Aorta (tissue), 5 donors: ENCODE data around the gene THAP5. TPM values are rescaled to one million over a fixed set of nuclear protein-coding genes. Genes with fewer than 3 reads are reported as not detected.
"Not testable (repeated sequence)": the region's sequence is repeated elsewhere in the genome, so short reads cannot be mapped to it uniquely, and the experiment has no call there.

ENCODE experiments used
- ATAC-seq: fragments of 200-7000 bp; cut with Tn5 transposase; one replicate; pipeline ENCODE4 v1.9.1; 2022; ENCODE audit warnings: moderate library complexity; ENCODE audit not compliant: low FRiP score
- DNase-seq, 2 donors: peaks; one replicate each; pipeline ENCODE4 v3.0.0-alpha.2; 2020
- H3K27ac ChIP-seq, 2 donors: one replicate each; pipeline ENCODE4 v1.5.1; 2013; ENCODE audit warnings: low read length in 2 of 2, mild to moderate bottlenecking in 2 of 2, moderate library complexity in 2 of 2, control low read depth in 1 of 2, inconsistent platforms in 1 of 2, low read depth in 1 of 2
- H3K27me3 ChIP-seq, 2 donors: one replicate each; pipeline ENCODE4 v1.6.1; 2013; ENCODE audit warnings: control low read depth in 1 of 2, low read length in 1 of 2, mild to moderate bottlenecking in 1 of 2, moderate library complexity in 1 of 2; ENCODE audit not compliant: insufficient read depth in 2 of 2, control insufficient read depth in 1 of 2
- H3K36me3 ChIP-seq, 2 donors: one replicate each; pipeline ENCODE4 v1.6.1; 2013; ENCODE audit warnings: control low read depth in 1 of 2, low read length in 1 of 2, mild to moderate bottlenecking in 1 of 2; ENCODE audit not compliant: insufficient read depth in 2 of 2, control insufficient read depth in 1 of 2
- H3K4me1 ChIP-seq, 2 donors: one replicate each; pipeline ENCODE4 v1.6.1; 2013; ENCODE audit warnings: low read length in 2 of 2, control low read depth in 1 of 2, mild to moderate bottlenecking in 1 of 2, moderate library complexity in 1 of 2; ENCODE audit not compliant: insufficient read depth in 2 of 2, control insufficient read depth in 1 of 2
- H3K4me3 ChIP-seq, 2 donors: one replicate each; pipeline ENCODE4 v1.5.1; 2013; ENCODE audit warnings: low read length in 2 of 2, control low read depth in 1 of 2, mild to moderate bottlenecking in 1 of 2
- H3K9me3 ChIP-seq: one replicate; pipeline ENCODE4 v1.6.1; 2013; ENCODE audit warnings: mild to moderate bottlenecking, low read length; ENCODE audit not compliant: control insufficient read depth
- WGBS, 2 donors: extraction: QIAGEN DNeasy Blood & Tissue Kit; methylation state at CpG; one replicate each; pipeline ENCODE4 v1.1.7; 2013; 5-methylcytosine and 5-hydroxymethylcytosine counted together
- intact Hi-C, 2 donors: fragments of 100-400 bp; cut with DNase I; formaldehyde crosslinking; loops; one replicate each; pipeline versions ENCODE4 v1.14.2 to v1.15.0; 2022
- polyA plus RNA-seq, 2 donors: library from polyadenylated mRNA; stranded (reverse); fragments of 200-250 nt; gene quantifications; one replicate each; pipeline ENCODE4 v1.2.3, GENCODE V29; 2013
- total RNA-seq, 2 donors: library from RNA; stranded (reverse); fragmentation: NEBNext Ultra II Directional; extraction: Animal tissue kit (Norgen Biotek cat#: 25700); gene quantifications; one replicate each; pipeline ENCODE4 v1.2.1, GENCODE V29; 2021
- donor health status: healthy with polysubstance abuse.
- donor health status: Bipolar disorder and iron deficiency.
- donor health status: DM: no; HTN: no; CAD: no.
- donor health status: DM: no; HTN: no; CAD: no.
- donor health status: DM: yes; HTN: yes; CAD: no.

Gene THAP5
- total and polyA plus RNA-seq, 4 donors, result 13.0 to 27.4 (median 20.2) TPM

GRCh38 chr7:108556665-108557064, 12.8 kb downstream of the THAP5 start:
- ATAC-seq, H3K9me3 ChIP-seq, intact Hi-C loops: not testable (repeated sequence)

GRCh38 chr7:108548141-108548896, 21.2 kb downstream of the THAP5 start:
- H3K36me3 ChIP-seq, H3K4me1 ChIP-seq, intact Hi-C loops, H3K27ac ChIP-seq, DNase-seq, ATAC-seq, H3K27me3 ChIP-seq, H3K4me3 ChIP-seq, H3K9me3 ChIP-seq: not testable (repeated sequence)
- whole genome bisulfite sequencing, 2 donors, result 83 to 86% methylated on average over 2 of the region's 2 CpGs

More at GRCh38 chr7:108556665-108557064, 12.8 kb downstream of the THAP5 start:
- H3K4me1 ChIP-seq, H3K36me3 ChIP-seq, H3K27me3 ChIP-seq, H3K4me3 ChIP-seq, H3K27ac ChIP-seq, DNase-seq: not testable (repeated sequence)

GRCh38 chr7:108541478-108541877, 28.0 kb downstream of the THAP5 start:
- Histone ChIP-seq H3K4me1 (no peaks in the 10 kb centered on the region), H3K27ac (no peak overlapping the region), H3K4me3 (no peak overlapping the region), H3K27me3 (no peaks in the 10 kb centered on the region), H3K36me3 (no peaks in the 10 kb centered on the region), H3K9me3 (no peaks in the 10 kb centered on the region)
- WGBS, 2 donors, result 61 to 64% methylated on average over 2 of the region's 2 CpGs
- no peak for ATAC-seq
- no peak for DNase-seq
- intact Hi-C loops, result no loop called here

GRCh38 chr7:108538685-108539084, 30.8 kb downstream of the THAP5 start:
- ATAC-seq, H3K4me1 ChIP-seq, H3K36me3 ChIP-seq, H3K27me3 ChIP-seq, DNase-seq, H3K27ac ChIP-seq, H3K9me3 ChIP-seq, H3K4me3 ChIP-seq, intact Hi-C loops: not testable (repeated sequence)
- 89 to 91% methylated on average over 4 of the region's 4 CpGs for WGBS, 2 donors

GRCh38 chr7:108538236-108538635, 31.3 kb downstream of the THAP5 start:
- ATAC-seq, H3K27ac ChIP-seq, H3K4me1 ChIP-seq, H3K27me3 ChIP-seq, intact Hi-C loops, DNase-seq, H3K4me3 ChIP-seq, H3K36me3 ChIP-seq, H3K9me3 ChIP-seq: not testable (repeated sequence)
- 76 to 84% methylated on average over 2 of the region's 2 CpGs for WGBS, 2 donors

GRCh38 chr7:108537229-108537628, 32.3 kb downstream of the THAP5 start:
- intact Hi-C loops, result no loop called here
- Histone ChIP-seq H3K4me1 (no peaks in the 10 kb centered on the region), H3K27me3 (no peaks in the 10 kb centered on the region), H3K36me3 (no peaks in the 10 kb centered on the region), H3K9me3 (no peaks in the 10 kb centered on the region), H3K4me3 (no peak overlapping the region), H3K27ac (no peak overlapping the region)
- DNase-seq (no peak), ATAC-seq (no peak)
- WGBS, 2 donors, result 76 to 81% methylated on average over 2 of the region's 2 CpGs

- H3K9me3 ChIP-seq, result no peaks in the 10 kb centered on the region
- 63 to 78% methylated on average over 1 of the region's 1 CpG for WGBS, 2 donors
- intact Hi-C loops, result no loop called here
Measured at GRCh38 chr7:108535744-108536143, 33.8 kb downstream of the THAP5 start.

GRCh38 chr7:108535257-108535656, 34.2 kb downstream of the THAP5 start:
- Histone ChIP-seq H3K27ac (no peak overlapping the region), H3K4me3 (no peak overlapping the region), H3K27me3 (no peaks in the 10 kb centered on the region), H3K9me3 (no peaks in the 10 kb centered on the region), H3K36me3 (no peaks in the 10 kb centered on the region), H3K4me1 (no peaks in the 10 kb centered on the region)
- ATAC-seq, result no peak
- intact Hi-C loops, result no loop called here
- no peak for DNase-seq
- WGBS, 2 donors, result 56 to 71% methylated on average over 5 of the region's 5 CpGs

More at GRCh38 chr7:108535744-108536143, 33.8 kb downstream of the THAP5 start:
- ATAC-seq (no peak), DNase-seq (no peak)
- Histone ChIP-seq H3K4me1 (no peaks in the 10 kb centered on the region), H3K36me3 (no peaks in the 10 kb centered on the region), H3K27ac (no peak overlapping the region), H3K27me3 (no peaks in the 10 kb centered on the region), H3K4me3 (no peak overlapping the region)

- no peaks in the 10 kb centered on the region for H3K9me3 ChIP-seq
- no peak overlapping the region for H3K27ac ChIP-seq
- H3K36me3 ChIP-seq, result no peaks in the 10 kb centered on the region
- H3K4me1 ChIP-seq, result no peaks in the 10 kb centered on the region
- H3K4me3 ChIP-seq, result no peak overlapping the region
- 92 to 95% methylated on average over 3 of the region's 3 CpGs for WGBS, 2 donors
- no peak for DNase-seq
- ATAC-seq, result no peak
- intact Hi-C loops, result no loop called here
- H3K27me3 ChIP-seq, result no peaks in the 10 kb centered on the region
Measured at GRCh38 chr7:108533712-108534111, 35.8 kb downstream of the THAP5 start.
